HEK293 (cell line): Measurements from ENCODE around the gene PPP1CA.

Experiments
- CTCF ChIA-PET: fragments of 350-600 bp; formaldehyde crosslinking; extraction: SDS; loops from one replicate; lab custom pipeline; 2021; ENCODE audit warnings: antibody characterized with exemption; lab: Yijun Ruan, JAX
- POLR2A ChIA-PET: fragments of 300-600 bp; formaldehyde crosslinking; extraction: SDS; loops from one replicate; lab custom pipeline; 2020; ENCODE audit warnings: antibody characterized with exemption, inconsistent platforms; lab: Yijun Ruan, JAX
- H3K27ac ChIP-seq: fragments of 200-500 bp; sonication (Bioruptor generic); 2 replicates; pipeline ENCODE4 v1.5.1; 2014; ENCODE audit warnings: low read depth, low read length, control low read depth, inconsistent platforms; ENCODE audit errors: extremely low read depth
- H3K36me3 ChIP-seq, 2 experiments: fragments of 200-500 bp in 1 of 2; sonication (Bioruptor generic) in 1 of 2; 1 replicate in 1 of 2; 2 replicates in 1 of 2; pipeline ENCODE4 v1.5.1; 2014 to 2017; ENCODE audit warnings: inconsistent platforms in 2 of 2, low read length in 2 of 2; ENCODE audit not compliant: control insufficient read depth in 2 of 2, insufficient read depth in 1 of 2
- H3K4me1 ChIP-seq: fragments of 200-500 bp; sonication (Bioruptor generic); 2 replicates; pipeline ENCODE4 v1.5.1; 2014; ENCODE audit warnings: mild to moderate bottlenecking, low read length, inconsistent platforms; ENCODE audit not compliant: control insufficient read depth, insufficient read depth
- H3K4me3 ChIP-seq: 2 replicates; pipeline ENCODE4 v1.5.1; 2011; ENCODE audit warnings: low read depth, mild to moderate bottlenecking, control low read depth, low read length, moderate library complexity
- H3K9me3 ChIP-seq: fragments of 200-500 bp; sonication (Bioruptor generic); 2 replicates; pipeline ENCODE4 v1.5.1; 2014; ENCODE audit warnings: low read depth, low read length, inconsistent platforms; ENCODE audit not compliant: control insufficient read depth, insufficient read depth
- KLF9 ChIP-seq: fragments of 450-650 bp; formaldehyde crosslinking; IDR thresholded peaks from 2 replicates; pipeline ENCODE4 v1.5.1; 2016; ENCODE audit warnings: missing biosample characterization, missing genetic modification characterization, low read depth
- MZF1 ChIP-seq: fragments of 450-650 bp; formaldehyde crosslinking; IDR thresholded peaks from 2 replicates; pipeline ENCODE4 v1.5.1; 2017; ENCODE audit warnings: missing biosample characterization, missing genetic modification characterization, borderline replicate concordance
- SETDB1 ChIP-seq: IDR thresholded peaks from one replicate; pipeline ENCODE4 v1.6.1; 2017; ENCODE audit warnings: mild to moderate bottlenecking, low read length, moderate library complexity, mixed read lengths; ENCODE audit not compliant: insufficient read length
- YY1 ChIP-seq: fragments of 450-650 bp; formaldehyde crosslinking; IDR thresholded peaks from 2 replicates; pipeline ENCODE4 v1.5.1; 2018; ENCODE audit warnings: missing biosample characterization, missing genetic modification characterization
- ZBTB21 ChIP-seq: fragments of 450-650 bp; formaldehyde crosslinking; IDR thresholded peaks from 2 replicates; pipeline ENCODE4 v1.5.1; 2017; ENCODE audit warnings: missing biosample characterization, missing genetic modification characterization
- ZBTB7A ChIP-seq: fragments of 450-650 bp; formaldehyde crosslinking; IDR thresholded peaks from 2 replicates; pipeline ENCODE4 v1.5.1; 2016; ENCODE audit warnings: low read depth, missing biosample characterization, missing genetic modification characterization
- ZNF133 ChIP-seq: fragments of 450-650 bp; formaldehyde crosslinking; IDR thresholded peaks from 2 replicates; pipeline ENCODE4 v1.5.1; 2016; ENCODE audit warnings: missing biosample characterization, missing genetic modification characterization
- ZNF157 ChIP-seq: fragments of 450-650 bp; formaldehyde crosslinking; IDR thresholded peaks from 2 replicates; pipeline ENCODE4 v1.5.1; 2016; ENCODE audit warnings: missing biosample characterization, missing genetic modification characterization
- ZNF16 ChIP-seq: fragments of 450-650 bp; formaldehyde crosslinking; IDR thresholded peaks from 2 replicates; pipeline ENCODE4 v1.5.1; 2016; ENCODE audit warnings: low read depth, missing biosample characterization, missing genetic modification characterization
- ZNF221 ChIP-seq: fragments of 450-650 bp; formaldehyde crosslinking; IDR thresholded peaks from 2 replicates; pipeline ENCODE4 v1.5.1; 2017; ENCODE audit warnings: missing biosample characterization, missing genetic modification characterization, borderline replicate concordance
- ZNF302 ChIP-seq: fragments of 450-650 bp; formaldehyde crosslinking; IDR thresholded peaks from 2 replicates; pipeline ENCODE4 v1.5.1; 2016; ENCODE audit warnings: missing biosample characterization, missing genetic modification characterization, low read depth
- ZNF37A ChIP-seq: fragments of 450-650 bp; IDR thresholded peaks from 2 replicates; pipeline ENCODE4 v1.5.1; 2018; ENCODE audit warnings: missing biosample characterization, missing genetic modification characterization
- ZNF416 ChIP-seq: fragments of 450-650 bp; formaldehyde crosslinking; IDR thresholded peaks from 2 replicates; pipeline ENCODE4 v1.5.1; 2016; ENCODE audit warnings: missing biosample characterization, missing genetic modification characterization
- ZNF510 ChIP-seq: fragments of 450-650 bp; formaldehyde crosslinking; IDR thresholded peaks from 2 replicates; pipeline ENCODE4 v1.5.1; 2018; ENCODE audit warnings: mild to moderate bottlenecking, missing genetic modification characterization, missing biosample characterization; ENCODE audit not compliant: insufficient replicate concordance
- ZNF548 ChIP-seq: fragments of 450-650 bp; formaldehyde crosslinking; IDR thresholded peaks from 2 replicates; pipeline ENCODE4 v1.5.1; 2016; ENCODE audit warnings: missing biosample characterization, missing genetic modification characterization
- ZNF571 ChIP-seq: fragments of 450-650 bp; formaldehyde crosslinking; IDR thresholded peaks from 2 replicates; pipeline ENCODE4 v1.5.0; 2017; ENCODE audit warnings: missing biosample characterization, missing genetic modification characterization
- ZNF747 ChIP-seq: fragments of 450-650 bp; formaldehyde crosslinking; IDR thresholded peaks from 2 replicates; pipeline ENCODE4 v1.5.1; 2016; ENCODE audit warnings: missing biosample characterization, missing genetic modification characterization
- TF ChIP-seq, protein P1 (sequence below): fragments of 450-650 bp; formaldehyde crosslinking; IDR thresholded peaks from 2 replicates; pipeline ENCODE4 v1.5.1; 2016; ENCODE audit warnings: missing biosample characterization, missing genetic modification characterization
- TF ChIP-seq, protein P2 (sequence below): fragments of 450-650 bp; formaldehyde crosslinking; IDR thresholded peaks from 2 replicates; pipeline ENCODE4 v1.5.1; 2016; ENCODE audit warnings: missing biosample characterization, missing genetic modification characterization, low read depth
- TF ChIP-seq, protein P3 (sequence below): fragments of 450-650 bp; formaldehyde crosslinking; IDR thresholded peaks from 2 replicates; pipeline ENCODE4 v1.5.1; 2016; ENCODE audit warnings: missing biosample characterization, missing genetic modification characterization
- TF ChIP-seq, protein P4 (sequence below): fragments of 450-650 bp; formaldehyde crosslinking; IDR thresholded peaks from 2 replicates; pipeline ENCODE4 v1.5.1; 2016; ENCODE audit warnings: missing biosample characterization, missing genetic modification characterization
- TF ChIP-seq, protein P5 (sequence below): fragments of 450-650 bp; formaldehyde crosslinking; conservative IDR thresholded peaks from 2 replicates; pipeline ENCODE4 v1.5.1; 2016; ENCODE audit warnings: low read depth, missing biosample characterization, missing genetic modification characterization

PPP1CA gene

DNA sequence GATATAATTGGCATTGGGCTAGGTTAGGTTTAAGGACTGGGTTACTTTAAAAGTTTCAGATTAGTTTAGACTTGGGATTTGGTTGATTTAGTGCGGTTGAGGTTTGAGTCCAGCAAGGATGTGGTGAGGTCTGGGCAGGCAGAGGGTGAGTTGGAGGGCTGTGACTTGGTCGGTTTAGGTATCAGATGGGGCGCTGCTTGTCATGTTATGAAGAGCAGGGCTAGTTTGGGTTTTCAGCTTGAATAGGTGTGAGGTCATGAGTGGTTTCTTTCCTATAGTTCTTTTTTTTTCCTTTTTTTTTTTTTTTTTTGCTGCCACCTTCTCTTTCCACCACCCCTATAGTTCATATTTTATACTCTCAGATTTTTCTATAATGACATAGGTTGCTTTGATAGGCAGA lies 33.0 kb downstream of the PPP1CA start:
- H3K4me1 ChIP-seq: no peaks in the 10 kb centered on the region; the same call in 1 of the 2 replicates
- POLR2A ChIA-PET: interaction anchor here (1.0 to 1.3 kb wide), 2 partner anchors 13 to 29 kb away, joined by 3 to 6 read pairs; no protein-coding TSS in a partner anchor
- no peaks in the 10 kb centered on the region for H3K9me3 ChIP-seq
- CTCF ChIA-PET: interaction anchor here (1.7 to 30.4 kb wide), 3 partner anchors 5 to 23 kb away, joined by 5 to 898 read pairs (median 898); partner anchors contain the start of genes CLCF1, POLD4 and RAD9A
- TF ChIP-seq MZF1 (tag by site-specific recombination) (no peak), ZBTB21 (tag by site-specific recombination) (no peak), ZNF133 (tag by site-specific recombination) (no peak), ZNF747 (tag by site-specific recombination) (no peak), KLF9 (tag by site-specific recombination) (no peak), ZNF416 (tag by site-specific recombination) (no peak)
- TF ChIP-seq, protein P1, sequence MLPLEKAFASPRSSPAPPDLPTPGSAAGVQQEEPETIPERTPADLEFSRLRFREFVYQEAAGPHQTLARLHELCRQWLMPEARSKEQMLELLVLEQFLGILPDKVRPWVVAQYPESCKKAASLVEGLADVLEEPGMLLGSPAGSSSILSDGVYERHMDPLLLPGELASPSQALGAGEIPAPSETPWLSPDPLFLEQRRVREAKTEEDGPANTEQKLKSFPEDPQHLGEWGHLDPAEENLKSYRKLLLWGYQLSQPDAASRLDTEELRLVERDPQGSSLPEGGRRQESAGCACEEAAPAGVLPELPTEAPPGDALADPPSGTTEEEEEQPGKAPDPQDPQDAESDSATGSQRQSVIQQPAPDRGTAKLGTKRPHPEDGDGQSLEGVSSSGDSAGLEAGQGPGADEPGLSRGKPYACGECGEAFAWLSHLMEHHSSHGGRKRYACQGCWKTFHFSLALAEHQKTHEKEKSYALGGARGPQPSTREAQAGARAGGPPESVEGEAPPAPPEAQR (tag by site-specific recombination): no peak
- TF ChIP-seq, protein P2, sequence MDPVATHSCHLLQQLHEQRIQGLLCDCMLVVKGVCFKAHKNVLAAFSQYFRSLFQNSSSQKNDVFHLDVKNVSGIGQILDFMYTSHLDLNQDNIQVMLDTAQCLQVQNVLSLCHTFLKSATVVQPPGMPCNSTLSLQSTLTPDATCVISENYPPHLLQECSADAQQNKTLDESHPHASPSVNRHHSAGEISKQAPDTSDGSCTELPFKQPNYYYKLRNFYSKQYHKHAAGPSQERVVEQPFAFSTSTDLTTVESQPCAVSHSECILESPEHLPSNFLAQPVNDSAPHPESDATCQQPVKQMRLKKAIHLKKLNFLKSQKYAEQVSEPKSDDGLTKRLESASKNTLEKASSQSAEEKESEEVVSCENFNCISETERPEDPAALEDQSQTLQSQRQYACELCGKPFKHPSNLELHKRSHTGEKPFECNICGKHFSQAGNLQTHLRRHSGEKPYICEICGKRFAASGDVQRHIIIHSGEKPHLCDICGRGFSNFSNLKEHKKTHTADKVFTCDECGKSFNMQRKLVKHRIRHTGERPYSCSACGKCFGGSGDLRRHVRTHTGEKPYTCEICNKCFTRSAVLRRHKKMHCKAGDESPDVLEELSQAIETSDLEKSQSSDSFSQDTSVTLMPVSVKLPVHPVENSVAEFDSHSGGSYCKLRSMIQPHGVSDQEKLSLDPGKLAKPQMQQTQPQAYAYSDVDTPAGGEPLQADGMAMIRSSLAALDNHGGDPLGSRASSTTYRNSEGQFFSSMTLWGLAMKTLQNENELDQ: no peak
- TF ChIP-seq, protein P3, sequence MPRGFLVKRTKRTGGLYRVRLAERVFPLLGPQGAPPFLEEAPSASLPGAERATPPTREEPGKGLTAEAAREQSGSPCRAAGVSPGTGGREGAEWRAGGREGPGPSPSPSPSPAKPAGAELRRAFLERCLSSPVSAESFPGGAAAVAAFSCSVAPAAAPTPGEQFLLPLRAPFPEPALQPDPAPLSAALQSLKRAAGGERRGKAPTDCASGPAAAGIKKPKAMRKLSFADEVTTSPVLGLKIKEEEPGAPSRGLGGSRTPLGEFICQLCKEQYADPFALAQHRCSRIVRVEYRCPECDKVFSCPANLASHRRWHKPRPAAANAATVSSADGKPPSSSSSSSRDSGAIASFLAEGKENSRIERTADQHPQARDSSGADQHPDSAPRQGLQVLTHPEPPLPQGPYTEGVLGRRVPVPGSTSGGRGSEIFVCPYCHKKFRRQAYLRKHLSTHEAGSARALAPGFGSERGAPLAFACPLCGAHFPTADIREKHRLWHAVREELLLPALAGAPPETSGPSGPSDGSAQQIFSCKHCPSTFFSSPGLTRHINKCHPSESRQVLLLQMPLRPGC (tag by site-specific recombination): no peak
- H3K27ac ChIP-seq: no peak overlapping the region
- no peaks in the 10 kb centered on the region for H3K36me3 ChIP-seq
- no peak overlapping the region for H3K4me3 ChIP-seq

DNA sequence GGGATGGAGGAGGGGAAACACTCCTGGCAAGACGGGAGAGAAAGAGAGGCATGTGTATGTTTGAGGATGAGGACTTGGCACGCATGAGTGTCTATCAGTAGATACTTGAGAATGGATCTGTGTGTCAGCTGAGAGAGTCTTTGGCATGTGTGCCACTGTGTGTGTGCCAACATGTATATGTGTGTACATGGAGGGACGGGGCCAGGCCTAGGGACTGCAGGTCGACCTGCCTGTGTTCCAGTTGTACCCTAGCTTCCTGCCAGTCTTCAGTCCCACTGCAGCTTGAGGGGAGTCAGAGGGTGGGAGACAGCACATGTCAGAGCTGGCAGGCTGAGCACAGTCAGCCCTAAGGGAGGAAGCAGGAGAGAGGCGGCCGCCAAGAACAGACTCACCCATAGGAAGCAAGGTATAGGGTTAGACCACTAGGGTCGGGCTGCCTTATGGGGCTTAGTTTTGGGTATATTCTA lies 33.9 kb downstream of the PPP1CA start:
- TF ChIP-seq ZNF548 (tag by site-specific recombination) (no peak), YY1 (no peak), ZNF510 (tag by site-specific recombination) (no peak), ZBTB7A (no peak), ZNF571 (no peak), SETDB1 (no peak), ZNF16 (tag by site-specific recombination) (no peak), ZNF221 (tag by site-specific recombination) (no peak), ZNF157 (no peak), ZNF37A (tag by site-specific recombination) (no peak), ZNF302 (no peak)
- TF ChIP-seq, protein P4, sequence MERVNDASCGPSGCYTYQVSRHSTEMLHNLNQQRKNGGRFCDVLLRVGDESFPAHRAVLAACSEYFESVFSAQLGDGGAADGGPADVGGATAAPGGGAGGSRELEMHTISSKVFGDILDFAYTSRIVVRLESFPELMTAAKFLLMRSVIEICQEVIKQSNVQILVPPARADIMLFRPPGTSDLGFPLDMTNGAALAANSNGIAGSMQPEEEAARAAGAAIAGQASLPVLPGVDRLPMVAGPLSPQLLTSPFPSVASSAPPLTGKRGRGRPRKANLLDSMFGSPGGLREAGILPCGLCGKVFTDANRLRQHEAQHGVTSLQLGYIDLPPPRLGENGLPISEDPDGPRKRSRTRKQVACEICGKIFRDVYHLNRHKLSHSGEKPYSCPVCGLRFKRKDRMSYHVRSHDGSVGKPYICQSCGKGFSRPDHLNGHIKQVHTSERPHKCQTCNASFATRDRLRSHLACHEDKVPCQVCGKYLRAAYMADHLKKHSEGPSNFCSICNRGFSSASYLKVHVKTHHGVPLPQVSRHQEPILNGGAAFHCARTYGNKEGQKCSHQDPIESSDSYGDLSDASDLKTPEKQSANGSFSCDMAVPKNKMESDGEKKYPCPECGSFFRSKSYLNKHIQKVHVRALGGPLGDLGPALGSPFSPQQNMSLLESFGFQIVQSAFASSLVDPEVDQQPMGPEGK (tag by site-specific recombination): no peak
- TF ChIP-seq, protein P5, sequence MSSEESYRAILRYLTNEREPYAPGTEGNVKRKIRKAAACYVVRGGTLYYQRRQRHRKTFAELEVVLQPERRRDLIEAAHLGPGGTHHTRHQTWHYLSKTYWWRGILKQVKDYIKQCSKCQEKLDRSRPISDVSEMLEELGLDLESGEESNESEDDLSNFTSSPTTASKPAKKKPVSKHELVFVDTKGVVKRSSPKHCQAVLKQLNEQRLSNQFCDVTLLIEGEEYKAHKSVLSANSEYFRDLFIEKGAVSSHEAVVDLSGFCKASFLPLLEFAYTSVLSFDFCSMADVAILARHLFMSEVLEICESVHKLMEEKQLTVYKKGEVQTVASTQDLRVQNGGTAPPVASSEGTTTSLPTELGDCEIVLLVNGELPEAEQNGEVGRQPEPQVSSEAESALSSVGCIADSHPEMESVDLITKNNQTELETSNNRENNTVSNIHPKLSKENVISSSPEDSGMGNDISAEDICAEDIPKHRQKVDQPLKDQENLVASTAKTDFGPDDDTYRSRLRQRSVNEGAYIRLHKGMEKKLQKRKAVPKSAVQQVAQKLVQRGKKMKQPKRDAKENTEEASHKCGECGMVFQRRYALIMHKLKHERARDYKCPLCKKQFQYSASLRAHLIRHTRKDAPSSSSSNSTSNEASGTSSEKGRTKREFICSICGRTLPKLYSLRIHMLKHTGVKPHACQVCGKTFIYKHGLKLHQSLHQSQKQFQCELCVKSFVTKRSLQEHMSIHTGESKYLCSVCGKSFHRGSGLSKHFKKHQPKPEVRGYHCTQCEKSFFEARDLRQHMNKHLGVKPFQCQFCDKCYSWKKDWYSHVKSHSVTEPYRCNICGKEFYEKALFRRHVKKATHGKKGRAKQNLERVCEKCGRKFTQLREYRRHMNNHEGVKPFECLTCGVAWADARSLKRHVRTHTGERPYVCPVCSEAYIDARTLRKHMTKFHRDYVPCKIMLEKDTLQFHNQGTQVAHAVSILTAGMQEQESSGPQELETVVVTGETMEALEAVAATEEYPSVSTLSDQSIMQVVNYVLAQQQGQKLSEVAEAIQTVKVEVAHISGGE (tag by site-specific recombination): no peak
- Histone ChIP-seq H3K36me3 (no peaks in the 10 kb centered on the region), H3K4me1 (no peaks in the 10 kb centered on the region; the same call in 1 of the 2 replicates), H3K27ac (no peak overlapping the region), H3K4me3 (no peak overlapping the region), H3K9me3 (no peaks in the 10 kb centered on the region)
- ChIA-PET POLR2A (interaction anchor here (0.6 to 1.3 kb wide), 2 partner anchors 12 to 23 kb away, joined by 4 to 6 read pairs; no protein-coding TSS in a partner anchor), CTCF (interaction anchor here (0.7 to 30.4 kb wide), 5 partner anchors 11 to 596 kb away, joined by 3 to 898 read pairs (median 4); partner anchors contain the start of genes CLCF1 and RAD9A)
